Activated T-helper 17 cell treated with anti-CD3 and anti-CD28 coated beads, Interleukin-2, amount 50 U/mL, for 72 hours (primary cell): ENCODE results near the gene TMPRSS11A. TPM values are rescaled to one million over a fixed set of nuclear protein-coding genes. Genes with fewer than 3 reads are reported as not detected.

Source experiments
- ATAC-seq: fragments of 150-1000 bp; cut with Tn5 transposase; replicated peaks from 2 replicates; pipeline ENCODE4 v1.10.0; 2021; ENCODE audit warnings: mild to moderate bottlenecking, moderate library complexity
- H3K27ac Mint-ChIP-seq: one replicate; pipeline ENCODE4 v1.8.0; 2022; ENCODE audit warnings: mixed read lengths
- H3K27me3 Mint-ChIP-seq: one replicate; pipeline ENCODE4 v1.8.0; 2022; ENCODE audit warnings: mixed read lengths
- H3K36me3 Mint-ChIP-seq: one replicate; pipeline ENCODE4 v1.8.0; 2022; ENCODE audit warnings: low read depth, mild to moderate bottlenecking, mixed read lengths
- H3K4me1 Mint-ChIP-seq: one replicate; pipeline ENCODE4 v1.8.0; 2022; ENCODE audit warnings: mixed read lengths
- H3K4me3 Mint-ChIP-seq: one replicate; pipeline ENCODE4 v1.8.0; 2022; ENCODE audit warnings: mild to moderate bottlenecking, mixed read lengths
- H3K9me3 Mint-ChIP-seq: one replicate; pipeline ENCODE4 v1.8.0; 2022; ENCODE audit warnings: mixed read lengths
- total RNA-seq, 2 donors: library from RNA; stranded (reverse); gene quantifications; one replicate each; pipeline ENCODE4 v1.2.3, GENCODE V29; 2022

Gene TMPRSS11A
- total RNA-seq, 2 donors from 2014 or later, result not detected

DNA sequence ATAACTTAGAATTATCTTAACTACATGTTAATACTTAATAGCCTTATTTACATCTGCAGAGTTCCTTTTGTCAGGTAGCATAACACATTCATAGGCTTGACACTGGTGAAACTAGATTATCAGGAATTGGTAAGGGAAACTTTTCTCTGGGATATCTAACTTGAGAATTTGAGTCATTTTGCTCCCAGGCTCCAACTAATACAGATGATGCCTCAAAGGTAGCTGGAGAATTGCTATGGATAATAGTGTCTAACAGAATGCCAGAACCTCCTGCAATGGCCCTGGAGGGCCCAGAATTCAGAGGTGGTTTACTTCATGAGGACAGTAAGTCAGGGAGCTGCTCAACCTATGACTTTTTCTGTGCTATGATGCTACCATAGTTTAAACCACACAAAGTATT is 65.6 kb downstream of the TMPRSS11A start:
- H3K4me1 Mint-ChIP-seq, result no peaks in the 10 kb centered on the region

DNA sequence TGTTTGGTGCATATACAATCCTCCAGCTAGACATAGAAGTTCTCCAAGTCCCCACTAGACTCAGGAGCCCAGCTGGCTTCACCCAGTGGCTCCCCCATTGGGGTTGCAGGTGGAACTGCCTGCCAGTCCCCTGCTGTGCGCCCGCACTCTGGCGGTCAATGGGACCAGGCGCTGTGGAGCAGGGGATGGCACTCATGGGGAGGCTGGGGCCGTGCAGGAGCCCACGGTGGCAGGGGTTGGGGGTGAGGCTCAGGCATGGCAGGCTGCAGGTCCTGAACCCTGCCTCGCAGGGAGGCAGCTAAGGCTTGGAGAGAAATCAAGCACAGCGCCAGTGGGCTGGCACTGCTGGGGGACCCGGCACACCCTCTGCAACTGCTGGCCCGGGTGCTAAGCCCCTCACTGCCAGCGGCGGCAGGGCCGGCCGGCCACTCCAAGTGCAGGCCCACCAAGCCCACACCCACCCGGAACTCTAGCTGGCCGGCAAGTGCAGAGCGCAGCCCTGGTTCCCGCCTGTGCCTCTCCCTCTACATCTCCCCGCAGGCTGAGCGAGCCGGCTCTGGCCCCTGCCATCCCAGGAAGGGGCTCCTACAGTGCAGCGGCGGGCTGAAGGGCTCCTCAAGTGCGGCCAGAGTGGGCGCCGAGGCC is 66.8 kb downstream of the TMPRSS11A start:
- H3K27ac Mint-ChIP-seq, result no peak overlapping the region
- no peaks in the 10 kb centered on the region for H3K4me1 Mint-ChIP-seq
- no peaks in the 10 kb centered on the region for H3K9me3 Mint-ChIP-seq
- H3K4me3 Mint-ChIP-seq, result no peak overlapping the region
- H3K36me3 Mint-ChIP-seq, result no peaks in the 10 kb centered on the region
- no peak for ATAC-seq
- H3K27me3 Mint-ChIP-seq, result no peaks in the 10 kb centered on the region

More for the DNA sequence above, 65.6 kb downstream of the TMPRSS11A start:
- no peak overlapping the region for H3K27ac Mint-ChIP-seq
- H3K9me3 Mint-ChIP-seq, result no peaks in the 10 kb centered on the region
- no peaks in the 10 kb centered on the region for H3K36me3 Mint-ChIP-seq
- no peaks in the 10 kb centered on the region for H3K27me3 Mint-ChIP-seq
- no peak for ATAC-seq
- H3K4me3 Mint-ChIP-seq, result no peak overlapping the region

- no peak overlapping the region for H3K4me3 Mint-ChIP-seq
- H3K9me3 Mint-ChIP-seq, result no peaks in the 10 kb centered on the region
- H3K27ac Mint-ChIP-seq, result no peak overlapping the region
- no peaks in the 10 kb centered on the region for H3K27me3 Mint-ChIP-seq
- H3K4me1 Mint-ChIP-seq, result no peaks in the 10 kb centered on the region
- ATAC-seq, result no peak
- H3K36me3 Mint-ChIP-seq, result no peaks in the 10 kb centered on the region
Observed at GRCh38 chr4:67894659-67895058, 68.6 kb downstream of the TMPRSS11A start.

GRCh38 chr4:67892905-67893304 is 70.4 kb downstream of the TMPRSS11A start:
- Mint-ChIP-seq H3K4me3 (no peak overlapping the region), H3K27ac (no peak overlapping the region), H3K36me3 (no peaks in the 10 kb centered on the region), H3K4me1 (no peaks in the 10 kb centered on the region), H3K27me3 (no peaks in the 10 kb centered on the region), H3K9me3 (no peaks in the 10 kb centered on the region)
- no peak for ATAC-seq

GRCh38 chr4:67892253-67892652 is 71.0 kb downstream of the TMPRSS11A start:
- H3K27me3 Mint-ChIP-seq, result no peaks in the 10 kb centered on the region
- H3K36me3 Mint-ChIP-seq, result no peaks in the 10 kb centered on the region

DNA sequence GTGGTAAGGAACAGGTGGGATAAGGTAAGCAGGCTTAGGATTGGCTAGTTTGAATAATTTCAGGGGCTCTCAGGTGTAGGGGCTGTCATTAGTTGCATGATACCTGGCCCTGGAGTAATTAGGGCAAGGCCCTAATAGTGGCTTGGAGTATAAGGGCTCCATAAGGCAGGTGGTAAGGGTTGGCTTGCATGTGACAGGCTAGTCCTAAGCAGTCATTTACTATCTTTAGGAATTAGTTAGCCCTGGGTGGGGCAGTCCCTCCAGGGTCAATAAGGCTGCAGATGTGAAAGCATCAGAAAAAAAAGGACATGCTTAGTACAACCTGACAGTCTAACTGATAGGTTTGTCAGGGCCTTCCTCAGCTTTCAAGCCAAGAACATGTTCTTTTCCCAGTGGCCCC is 71.6 kb downstream of the TMPRSS11A start:
- Mint-ChIP-seq H3K4me1 (no peaks in the 10 kb centered on the region), H3K36me3 (no peaks in the 10 kb centered on the region), H3K9me3 (no peaks in the 10 kb centered on the region), H3K4me3 (no peak overlapping the region), H3K27ac (no peak overlapping the region), H3K27me3 (no peaks in the 10 kb centered on the region)
- peak; percentile 42 for ATAC-seq

More at GRCh38 chr4:67892253-67892652, 71.0 kb downstream of the TMPRSS11A start:
- no peaks in the 10 kb centered on the region for H3K4me1 Mint-ChIP-seq
- no peaks in the 10 kb centered on the region for H3K9me3 Mint-ChIP-seq
- no peak overlapping the region for H3K27ac Mint-ChIP-seq
- no peak overlapping the region for H3K4me3 Mint-ChIP-seq
- no peak for ATAC-seq

- H3K4me1 Mint-ChIP-seq, result no peaks in the 10 kb centered on the region
- H3K27me3 Mint-ChIP-seq, result peaks cover 6% of the 10 kb centered on the region
- peak; percentile 39 for ATAC-seq
- no peaks in the 10 kb centered on the region for H3K9me3 Mint-ChIP-seq
- H3K27ac Mint-ChIP-seq, result no peak overlapping the region
- H3K4me3 Mint-ChIP-seq, result no peak overlapping the region
- no peaks in the 10 kb centered on the region for H3K36me3 Mint-ChIP-seq
Observed at GRCh38 chr4:67886281-67886680, 77.0 kb downstream of the TMPRSS11A start.

DNA sequence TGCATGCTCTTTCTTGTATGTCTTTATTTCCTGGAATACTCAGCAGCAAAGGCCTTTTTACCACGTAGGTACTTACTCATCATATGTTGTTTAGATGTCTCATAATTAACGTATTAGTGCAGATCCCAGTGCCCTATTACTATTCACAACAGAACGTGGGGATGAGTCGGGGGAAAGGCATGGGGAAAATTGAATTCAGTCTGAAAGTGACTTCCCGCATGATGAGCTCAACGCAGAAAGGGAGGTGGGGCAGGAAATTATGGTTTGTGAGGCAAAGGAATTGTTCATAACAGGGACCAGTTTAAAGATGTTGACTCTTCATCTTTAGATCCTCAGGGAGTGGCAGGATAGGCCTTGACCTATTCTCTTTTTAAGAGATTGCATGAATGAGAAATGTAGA is 77.5 kb downstream of the TMPRSS11A start:
- H3K9me3 Mint-ChIP-seq, result no peaks in the 10 kb centered on the region
- H3K27me3 Mint-ChIP-seq, result peaks cover 6% of the 10 kb centered on the region
- H3K4me3 Mint-ChIP-seq, result no peak overlapping the region
- ATAC-seq, result peak; percentile 45
- no peaks in the 10 kb centered on the region for H3K36me3 Mint-ChIP-seq
- no peaks in the 10 kb centered on the region for H3K4me1 Mint-ChIP-seq
- no peak overlapping the region for H3K27ac Mint-ChIP-seq

DNA sequence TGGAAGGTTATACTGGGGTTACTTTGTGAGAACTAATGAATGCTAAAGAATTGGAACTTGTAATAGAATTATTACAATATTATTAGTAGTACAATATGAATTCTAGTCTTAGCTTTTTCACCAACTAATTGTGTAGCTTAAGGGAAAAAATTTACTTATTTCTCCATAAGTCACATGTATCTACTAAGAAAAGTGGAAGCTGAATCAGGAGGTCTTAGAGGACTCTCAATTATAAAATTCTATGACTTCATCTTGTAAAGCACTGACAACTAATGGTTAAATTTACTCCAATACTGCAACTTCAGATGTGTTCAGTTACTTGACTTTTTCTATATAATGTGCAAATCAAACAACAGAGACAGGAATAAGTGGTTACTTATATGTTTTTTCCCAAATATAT is 78.6 kb downstream of the TMPRSS11A start:
- ATAC-seq, result no peak
- no peak overlapping the region for H3K27ac Mint-ChIP-seq
- no peaks in the 10 kb centered on the region for H3K9me3 Mint-ChIP-seq
- H3K4me1 Mint-ChIP-seq, result no peaks in the 10 kb centered on the region
- H3K27me3 Mint-ChIP-seq, result peaks cover 6% of the 10 kb centered on the region
- H3K4me3 Mint-ChIP-seq, result no peak overlapping the region
- no peaks in the 10 kb centered on the region for H3K36me3 Mint-ChIP-seq

DNA sequence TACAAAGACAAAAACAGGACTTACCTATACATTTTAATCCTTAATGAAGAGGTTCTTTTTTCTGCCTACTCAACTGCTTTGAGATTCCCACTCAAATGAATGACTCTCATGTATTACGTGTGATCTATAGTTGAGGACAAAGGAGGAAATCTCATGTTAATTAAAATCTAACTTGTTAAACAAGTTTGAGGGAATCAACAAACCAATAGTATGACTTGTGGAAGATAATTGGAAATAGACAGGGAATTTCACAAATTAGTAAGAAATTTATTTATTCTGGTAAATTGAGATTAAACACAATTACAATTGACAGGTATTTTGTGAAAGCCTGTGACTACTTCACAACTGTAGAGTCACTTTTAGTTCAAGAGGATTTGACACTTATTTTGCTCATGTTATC is 79.4 kb downstream of the TMPRSS11A start, which contains the start of gene TMPRSS11D:
Gene TMPRSS11D, minus strand, starts transcription at position 101 of the 400 bp plus-strand sequence. Its CDS starts 69 bp downstream, at position 32.
- Mint-ChIP-seq H3K36me3 (no peaks in the 10 kb centered on the region), H3K4me1 (no peaks in the 10 kb centered on the region), H3K4me3 (no peak within 1 kb of the TSS), H3K27me3 (peaks cover 6% of the 10 kb centered on the region), H3K9me3 (no peaks in the 10 kb centered on the region), H3K27ac (no peak within 1 kb of the TSS)
- no peak for ATAC-seq

GRCh38 chr4:67883458-67883857 is 79.8 kb downstream of the TMPRSS11A start:
- Mint-ChIP-seq H3K27me3 (peaks cover 6% of the 10 kb centered on the region), H3K4me1 (no peaks in the 10 kb centered on the region), H3K9me3 (no peaks in the 10 kb centered on the region), H3K36me3 (no peaks in the 10 kb centered on the region), H3K27ac (no peak overlapping the region), H3K4me3 (no peak overlapping the region)
- no peak for ATAC-seq

DNA sequence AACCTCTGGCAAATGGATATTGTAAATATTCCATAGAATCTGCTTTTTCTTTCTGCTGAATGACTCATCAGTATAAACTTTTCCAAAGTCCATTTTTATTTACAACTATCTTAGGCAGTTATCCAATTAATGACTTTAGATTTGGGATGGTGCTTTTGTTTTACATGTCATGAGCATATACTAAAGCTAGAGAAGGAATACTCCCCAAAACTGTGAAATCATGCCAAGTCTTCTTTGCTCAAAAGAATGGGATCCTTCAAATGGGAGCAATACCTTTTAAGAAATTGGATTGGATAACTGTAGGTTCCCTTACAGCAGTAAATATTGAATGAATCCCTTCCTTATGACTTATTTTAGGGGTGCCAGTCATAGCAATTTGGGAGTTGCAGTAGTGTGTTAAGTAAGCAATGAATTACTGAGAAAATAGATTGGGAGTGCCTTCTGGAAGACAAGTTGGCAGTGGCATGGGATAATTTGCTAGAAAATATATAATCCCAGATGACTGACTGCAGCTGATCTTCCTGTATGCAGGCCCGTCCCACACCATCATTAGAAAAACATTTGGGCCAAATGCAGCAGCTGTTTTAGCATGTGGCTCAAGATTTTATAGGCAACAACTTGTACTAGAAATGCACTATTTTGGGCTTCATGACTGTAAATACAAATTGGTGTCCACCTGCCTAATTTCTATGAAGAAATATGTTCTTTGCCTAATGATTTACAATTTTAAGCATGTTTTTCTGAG is 82.3 kb downstream of the TMPRSS11A start:
- peaks cover 10% of the 10 kb centered on the region for H3K27me3 Mint-ChIP-seq
- no peak overlapping the region for H3K27ac Mint-ChIP-seq
- no peak for ATAC-seq
- H3K36me3 Mint-ChIP-seq, result no peaks in the 10 kb centered on the region
- H3K4me1 Mint-ChIP-seq, result no peaks in the 10 kb centered on the region
- H3K9me3 Mint-ChIP-seq, result no peaks in the 10 kb centered on the region
- no peak overlapping the region for H3K4me3 Mint-ChIP-seq

GRCh38 chr4:67879486-67879885 is 83.8 kb downstream of the TMPRSS11A start:
- ATAC-seq, result no peak
- Mint-ChIP-seq H3K9me3 (no peaks in the 10 kb centered on the region), H3K27ac (no peak overlapping the region), H3K36me3 (no peaks in the 10 kb centered on the region), H3K27me3 (peaks cover 7% of the 10 kb centered on the region), H3K4me3 (no peak overlapping the region), H3K4me1 (no peaks in the 10 kb centered on the region)

GRCh38 chr4:67877086-67877485 is 86.2 kb downstream of the TMPRSS11A start:
- peaks cover 4% of the 10 kb centered on the region for H3K27me3 Mint-ChIP-seq
- no peak overlapping the region for H3K4me3 Mint-ChIP-seq
- no peak overlapping the region for H3K27ac Mint-ChIP-seq
- H3K4me1 Mint-ChIP-seq, result no peaks in the 10 kb centered on the region
- H3K9me3 Mint-ChIP-seq, result no peaks in the 10 kb centered on the region
- H3K36me3 Mint-ChIP-seq, result no peaks in the 10 kb centered on the region
- ATAC-seq, result no peak

DNA sequence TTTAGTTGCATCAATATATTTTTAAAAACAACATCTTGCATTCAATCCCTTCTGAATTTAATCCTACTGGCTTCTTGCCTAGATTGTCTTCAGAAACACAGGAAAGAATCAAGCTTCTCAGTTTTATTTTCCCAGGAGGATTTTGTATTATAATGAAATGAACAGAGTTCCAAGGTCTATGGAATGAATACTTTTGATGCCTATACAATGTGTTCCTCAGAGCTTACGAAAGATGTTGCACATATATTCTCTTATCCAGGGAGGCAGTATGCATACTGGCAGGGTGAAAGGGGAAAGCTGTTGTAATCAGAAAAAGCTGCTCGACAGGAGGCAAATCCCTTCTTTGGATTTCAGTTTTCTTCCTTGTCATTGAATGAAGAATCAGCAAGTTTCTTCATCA is 88.3 kb downstream of the TMPRSS11A start:
- no peak for ATAC-seq
- no peaks in the 10 kb centered on the region for H3K36me3 Mint-ChIP-seq
- H3K27me3 Mint-ChIP-seq, result peaks cover 4% of the 10 kb centered on the region
- H3K4me3 Mint-ChIP-seq, result no peak overlapping the region
- H3K4me1 Mint-ChIP-seq, result no peaks in the 10 kb centered on the region
- no peaks in the 10 kb centered on the region for H3K9me3 Mint-ChIP-seq
- H3K27ac Mint-ChIP-seq, result no peak overlapping the region
